NCI-H2029 treated with DMSO at 0.1 percent for 48 hours (cell line): ENCODE results near the gene KDSR.

Source experiments
- DNase-seq: peaks from one replicate; lab custom pipeline; 2025; lab: John Stamatoyannopoulos, UW

KDSR gene

DNA sequence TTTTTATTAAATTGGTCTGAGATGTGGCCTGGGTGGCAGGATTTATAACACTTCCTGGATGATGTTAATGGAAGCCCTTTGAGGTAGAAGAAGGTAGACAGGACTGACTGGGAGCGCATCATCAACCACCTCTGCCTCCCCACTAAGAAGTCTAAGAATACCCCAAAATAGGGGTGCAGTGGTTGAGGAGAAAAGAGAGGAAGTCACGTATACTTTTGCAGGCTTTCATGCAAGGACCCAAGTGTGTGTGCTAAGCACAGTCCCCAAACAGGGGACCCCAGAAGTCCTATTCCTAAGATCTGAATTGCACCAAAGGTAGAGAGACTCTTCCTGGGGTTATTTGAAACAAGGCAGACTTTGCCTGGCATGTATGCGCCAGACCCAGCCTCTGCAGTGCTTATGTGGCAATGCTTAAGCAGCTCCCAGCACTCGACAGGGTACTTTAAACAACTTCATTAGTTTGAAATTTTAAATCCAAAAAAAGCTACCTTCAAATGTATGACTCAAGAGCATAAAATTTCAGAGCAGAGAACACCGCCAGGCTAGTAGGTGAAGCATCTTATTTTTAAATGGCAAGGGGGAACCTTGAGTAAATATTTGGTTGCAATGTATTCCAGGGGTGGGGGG, 82.7 kb downstream of the KDSR start:
- DNase-seq: no peak

DNA sequence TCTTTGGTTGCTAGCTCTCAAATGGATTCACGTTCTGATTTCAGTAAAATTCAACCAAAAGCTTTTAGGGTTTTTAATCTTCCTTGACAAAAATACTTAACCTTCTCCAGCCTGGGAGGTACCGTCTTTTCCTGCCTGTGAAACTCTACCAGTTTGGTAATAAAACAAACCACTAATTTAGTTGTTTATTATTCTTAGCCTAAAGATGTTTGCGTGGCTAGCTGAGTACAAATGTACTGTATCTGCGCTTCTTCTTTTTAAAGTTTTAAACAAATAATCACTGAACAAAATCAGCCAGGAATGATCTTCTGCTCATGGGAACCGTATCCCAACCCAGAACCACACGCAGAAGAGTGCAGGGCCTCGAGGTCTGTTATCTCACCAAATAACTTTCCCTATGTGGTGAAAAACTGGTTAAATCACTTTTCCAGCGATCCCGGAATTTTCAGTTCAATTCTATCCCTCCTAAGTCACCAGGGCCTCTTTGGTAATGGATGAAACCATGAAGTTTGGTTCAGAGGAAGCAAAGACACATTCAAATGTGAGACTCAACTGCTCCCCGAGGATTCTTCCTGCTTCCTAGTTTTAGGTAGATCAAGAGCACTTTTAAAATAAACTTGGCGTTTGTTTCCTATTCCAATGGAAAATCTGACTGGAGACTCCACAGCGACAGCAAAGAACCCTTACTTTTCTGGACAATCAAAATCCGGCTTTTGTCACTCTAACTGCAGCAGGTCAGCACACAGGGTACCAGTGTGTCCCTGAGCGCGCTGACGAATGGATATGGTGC, 83.5 kb downstream of the KDSR start:
- no peak for DNase-seq

DNA sequence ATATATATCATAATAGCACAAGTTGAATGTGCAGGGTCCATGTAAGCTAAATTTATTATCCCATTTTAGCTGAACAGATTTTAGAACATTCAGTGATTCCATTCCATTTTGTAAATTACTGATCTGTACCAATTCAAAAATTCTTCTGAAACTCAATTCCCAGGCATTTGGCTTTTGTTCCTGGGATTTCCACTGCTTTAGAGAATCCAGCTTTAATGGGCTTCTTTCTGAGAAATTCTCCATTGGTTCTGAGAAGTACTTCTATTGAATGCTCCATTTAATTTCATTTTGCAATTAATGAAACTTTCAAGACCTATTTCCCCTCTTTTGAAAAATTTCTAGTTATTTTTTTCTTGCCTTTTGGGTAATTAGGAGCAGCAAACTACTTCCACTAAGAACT, 84.2 kb downstream of the KDSR start:
- no peak for DNase-seq
